Endodermal cell (in vitro differentiated cells): ENCODE results near the gene UBASH3B. TPM values are rescaled to one million over a fixed set of nuclear protein-coding genes. Genes with fewer than 3 reads are reported as not detected.

ENCODE experiments used
- DNase-seq: peaks from one replicate; pipeline ENCODE4 v3.0.0-alpha.2; 2017
- H3K27ac ChIP-seq: 2 replicates; pipeline ENCODE4 v1.5.1; 2013; ENCODE audit warnings: mild to moderate bottlenecking, low read depth, low read length, moderate library complexity
- H3K27me3 ChIP-seq: 2 replicates; pipeline ENCODE4 v1.6.1; 2013; ENCODE audit warnings: mild to moderate bottlenecking, low read length, moderate library complexity; ENCODE audit not compliant: insufficient read depth, control insufficient read depth, poor library complexity, severe bottlenecking
- H3K36me3 ChIP-seq: 2 replicates; pipeline ENCODE4 v1.7.0; 2013; ENCODE audit warnings: mild to moderate bottlenecking, low read length, moderate library complexity; ENCODE audit not compliant: control insufficient read depth, insufficient read depth
- H3K4me1 ChIP-seq: one replicate; pipeline ENCODE4 v1.7.0; 2013; ENCODE audit warnings: low read length; ENCODE audit not compliant: control insufficient read depth, insufficient read depth
- H3K4me3 ChIP-seq: 2 replicates; pipeline ENCODE4 v1.5.1; 2013; ENCODE audit warnings: mild to moderate bottlenecking, low read length, moderate library complexity
- H3K9ac ChIP-seq: 2 replicates; pipeline ENCODE4 v1.6.1; 2013; ENCODE audit warnings: mild to moderate bottlenecking, low read length, moderate library complexity; ENCODE audit not compliant: poor library complexity, severe bottlenecking; ENCODE audit errors: extremely low read depth
- H3K9me3 ChIP-seq: 2 replicates; pipeline ENCODE4 v1.6.1; 2013; ENCODE audit warnings: mild to moderate bottlenecking, low read length, moderate library complexity; ENCODE audit not compliant: control insufficient read depth
- H3K27ac Mint-ChIP-seq: 2 replicates; pipeline ENCODE4 v1.8.0; 2020; ENCODE audit warnings: mixed read lengths
- H3K27me3 Mint-ChIP-seq: 2 replicates; pipeline ENCODE4 v1.8.0; 2021; ENCODE audit warnings: mild to moderate bottlenecking, mixed read lengths; ENCODE audit not compliant: insufficient read depth
- H3K36me3 Mint-ChIP-seq: 2 replicates; pipeline ENCODE4 v1.8.0; 2020; ENCODE audit warnings: low read depth, mixed read lengths
- H3K4me1 Mint-ChIP-seq: 2 replicates; pipeline ENCODE4 v1.8.0; 2020; ENCODE audit warnings: mixed read lengths
- H3K4me3 Mint-ChIP-seq: 2 replicates; pipeline ENCODE4 v1.8.0; 2020; ENCODE audit warnings: mild to moderate bottlenecking, moderate library complexity, mixed read lengths
- H3K9me3 Mint-ChIP-seq: 2 replicates; pipeline ENCODE4 v1.8.0; 2020; ENCODE audit warnings: mild to moderate bottlenecking, mixed read lengths
- CTCF ChIP-seq: fragments of 200-600 bp; sonication (generic); conservative IDR thresholded peaks from 2 replicates; pipeline ENCODE4 v1.5.0; 2021; ENCODE audit warnings: antibody characterized with exemption, mild to moderate bottlenecking
- whole genome bisulfite sequencing, 2 experiments: methylation state at CpG; one replicate each; pipeline versions ENCODE4 v1.1.5 to v1.1.7; 2013; ENCODE audit warnings: missing lambda C conversion rate in 2 of 2, mixed read lengths in 1 of 2; ENCODE audit not compliant: insufficient coverage in 1 of 2, insufficient read length in 1 of 2; 5-methylcytosine and 5-hydroxymethylcytosine counted together
- total RNA-seq, 2 donors: library from RNA; stranded (reverse); fragmentation: NEBNext Ultra II Directional in 1 of 2; extraction: Animal tissue kit (Norgen Biotek cat#: 25700) in 1 of 2; gene quantifications; 2 replicates in 1 of 2; 3 replicates in 1 of 2; pipeline ENCODE4 v1.2.1, GENCODE V29; 2021

Gene UBASH3B
- total RNA-seq, 2 donors from 2014 or later = 6.0 to 9.0 TPM

GRCh38 chr11:122650619-122651018 is 4.9 kb upstream of the UBASH3B start:
- H3K4me1 Mint-ChIP-seq = peaks cover 4% of the 10 kb centered on the region
- Histone ChIP-seq H3K27me3 (peaks cover 24% of the 10 kb centered on the region), H3K36me3 (no peaks in the 10 kb centered on the region), H3K27ac (no peak overlapping the region), H3K9ac (no peak overlapping the region), H3K4me1 (peaks cover 4% of the 10 kb centered on the region), H3K9me3 (no peaks in the 10 kb centered on the region), H3K4me3 (no peak overlapping the region)
- H3K36me3 Mint-ChIP-seq = no peaks in the 10 kb centered on the region
- no peak overlapping the region for H3K27ac Mint-ChIP-seq
- no peak overlapping the region for H3K4me3 Mint-ChIP-seq
- H3K27me3 Mint-ChIP-seq = peaks cover 44% of the 10 kb centered on the region
- 0 to 22% methylated on average over 1 of the region's 1 CpG for WGBS, 2 experiments
- no peak for DNase-seq
- TF ChIP-seq CTCF = no peak
- no peaks in the 10 kb centered on the region for H3K9me3 Mint-ChIP-seq

- Histone ChIP-seq H3K4me3 (no peak overlapping the region), H3K36me3 (no peaks in the 10 kb centered on the region), H3K4me1 (peaks cover 4% of the 10 kb centered on the region), H3K27me3 (peaks cover 34% of the 10 kb centered on the region), H3K9ac (no peak overlapping the region), H3K27ac (no peak overlapping the region), H3K9me3 (no peaks in the 10 kb centered on the region)
- WGBS, 2 experiments = 86 to 91% methylated on average over 1 to 2 of the region's 2 CpGs
- Mint-ChIP-seq H3K4me3 (no peak overlapping the region), H3K36me3 (no peaks in the 10 kb centered on the region), H3K4me1 (peaks cover 4% of the 10 kb centered on the region), H3K27ac (no peak overlapping the region), H3K27me3 (peaks cover 56% of the 10 kb centered on the region), H3K9me3 (no peaks in the 10 kb centered on the region)
- TF ChIP-seq CTCF = no peak
- DNase-seq = no peak
Observed at GRCh38 chr11:122652495-122652894, 3.0 kb upstream of the UBASH3B start.

- H3K4me1 Mint-ChIP-seq = peaks cover 4% of the 10 kb centered on the region
- H3K9me3 Mint-ChIP-seq = peaks cover 5% of the 10 kb centered on the region
- 87 to 89% methylated on average over 5 to 7 of the region's 7 CpGs for WGBS, 2 experiments
- DNase-seq = no peak
- TF ChIP-seq CTCF = no peak
- peaks cover 62% of the 10 kb centered on the region for H3K27me3 Mint-ChIP-seq
- Histone ChIP-seq H3K9ac (no peak overlapping the region), H3K36me3 (no peaks in the 10 kb centered on the region), H3K27ac (no peak overlapping the region), H3K27me3 (peaks cover 43% of the 10 kb centered on the region), H3K4me3 (no peak overlapping the region), H3K9me3 (no peaks in the 10 kb centered on the region), H3K4me1 (peaks cover 4% of the 10 kb centered on the region)
- H3K27ac Mint-ChIP-seq = no peak overlapping the region
- H3K36me3 Mint-ChIP-seq = peaks cover 2% of the 10 kb centered on the region
- no peak overlapping the region for H3K4me3 Mint-ChIP-seq
Observed at GRCh38 chr11:122653916-122654585, 1.5 kb upstream of the UBASH3B start.
